Stomach (tissue), 9 donors: ENCODE measurements around the gene STXBP3. TPM values are rescaled to one million over a fixed set of nuclear protein-coding genes. Genes with fewer than 3 reads are reported as not detected.

ENCODE experiments used
- DNase-seq, 2 donors: peaks; one replicate each; pipeline versions ENCODE4 v3.0.0 to v3.0.0-alpha.2; 2013 to 2019
- H3K27ac ChIP-seq, 5 donors: fragments of 200-600 bp in 4 of 5; sonication (generic) in 4 of 5; one replicate each; pipeline ENCODE4 v1.5.1; 2013 to 2019; ENCODE audit warnings: mild to moderate bottlenecking in 1 of 5, moderate library complexity in 1 of 5
- H3K27me3 ChIP-seq, 3 donors: fragments of 200-600 bp; sonication (generic); one replicate each; pipeline ENCODE4 v1.5.1; 2017 to 2019; ENCODE audit warnings: mixed run types in 1 of 3
- H3K36me3 ChIP-seq, 4 donors: fragments of 200-600 bp; sonication (generic); 1 replicate in 3 of 4; 2 replicates in 1 of 4; pipeline ENCODE4 v1.5.1; 2016 to 2019
- H3K4me1 ChIP-seq, 4 donors: fragments of 200-600 bp; sonication (generic); one replicate each; pipeline ENCODE4 v1.5.1; 2016 to 2019
- H3K4me3 ChIP-seq, 4 donors: fragments of 200-600 bp; sonication (generic) in 3 of 4; one replicate each; pipeline ENCODE4 v1.5.1; 2016 to 2019; ENCODE audit warnings: mild to moderate bottlenecking in 1 of 4
- H3K9me3 ChIP-seq, 4 donors: fragments of 200-600 bp; sonication (generic); one replicate each; pipeline ENCODE4 v1.5.1; 2016 to 2019
- CTCF ChIP-seq, 7 experiments: fragments of 450-650 bp in 4 of 7; fragments of 200-600 bp in 3 of 7; sonication (generic) in 3 of 7; IDR thresholded peaks; one replicate each; pipeline ENCODE4 v1.5.1; 2016 to 2019; ENCODE audit warnings: antibody characterized with exemption in 7 of 7, control low read depth in 2 of 7, mild to moderate bottlenecking in 1 of 7
- EP300 ChIP-seq: sonication (generic); formaldehyde crosslinking; IDR thresholded peaks from one replicate; pipeline ENCODE4 v1.6.1; 2017; ENCODE audit warnings: antibody characterized with exemption
- POLR2A ChIP-seq, 4 donors: fragments of 450-650 bp; IDR thresholded peaks; one replicate each; pipeline ENCODE4 v1.6.1; 2016; ENCODE audit warnings: antibody characterized with exemption in 4 of 4, control low read depth in 2 of 4, mild to moderate bottlenecking in 1 of 4, moderate library complexity in 1 of 4
- POLR2AphosphoS5 ChIP-seq, 3 donors: sonication (generic); formaldehyde crosslinking; IDR thresholded peaks; one replicate each; pipeline ENCODE4 v1.6.1; 2016; ENCODE audit warnings: antibody characterized with exemption in 3 of 3
- WGBS, 5 donors: extraction: QIAGEN DNeasy Blood & Tissue Kit in 3 of 5; methylation state at CpG; one replicate each; pipeline versions ENCODE4 v1.1.5 to v1.1.7; 2013 to 2018; 5-methylcytosine and 5-hydroxymethylcytosine counted together
- intact Hi-C: fragments of 100-400 bp; cut with DNase I; formaldehyde crosslinking; loops from one replicate; pipeline ENCODE4 v1.15.1; 2023; ENCODE audit warnings: low total_unique reads
- polyA plus RNA-seq, 3 donors: library from polyadenylated mRNA; stranded (reverse); fragments of 200-250 nt; gene quantifications; one replicate each; pipeline ENCODE4 v1.2.3, GENCODE V29; 2013
- total RNA-seq, 5 donors: library from RNA; depleted of rRNA; stranded (reverse); fragments of >200 nt; gene quantifications; one replicate each; pipeline versions ENCODE4 v1.1.0 to v1.2.3, GENCODE V29; 2014 to 2016
- donor health status: healthy with polysubstance abuse.
- donor health status: Bipolar disorder and iron deficiency.
- donor health status: healthy.

STXBP3 gene
- total and polyA plus RNA-seq, 8 donors, result 11.7 to 170 (median 30.8) TPM

GRCh38 chr1:108799001-108799400 lies 52.5 kb downstream of the STXBP3 start:
- Histone ChIP-seq H3K4me1 (no peaks in the 10 kb centered on the region), H3K27ac (no peak overlapping the region), H3K4me3 (no peak overlapping the region), H3K9me3 (no peaks in the 10 kb centered on the region), H3K27me3 (no peaks in the 10 kb centered on the region), H3K36me3 (peaks cover 38 to 100% (median 97%) of the 10 kb centered on the region in 4 donors)
- 89 to 95% (median 93%) methylated on average over 1 of the region's 1 CpG for WGBS, 5 donors
- TF ChIP-seq POLR2AphosphoS5 (IDR thresholded peaks at IDR 0.05), result no peak
- no peak for TF ChIP-seq EP300
- TF ChIP-seq CTCF (IDR thresholded peaks at IDR 0.05), result no peak
- TF ChIP-seq POLR2A (IDR thresholded peaks at IDR 0.05), result no peak
- DNase-seq, result no peak
- intact Hi-C loops, result no loop called here

DNA sequence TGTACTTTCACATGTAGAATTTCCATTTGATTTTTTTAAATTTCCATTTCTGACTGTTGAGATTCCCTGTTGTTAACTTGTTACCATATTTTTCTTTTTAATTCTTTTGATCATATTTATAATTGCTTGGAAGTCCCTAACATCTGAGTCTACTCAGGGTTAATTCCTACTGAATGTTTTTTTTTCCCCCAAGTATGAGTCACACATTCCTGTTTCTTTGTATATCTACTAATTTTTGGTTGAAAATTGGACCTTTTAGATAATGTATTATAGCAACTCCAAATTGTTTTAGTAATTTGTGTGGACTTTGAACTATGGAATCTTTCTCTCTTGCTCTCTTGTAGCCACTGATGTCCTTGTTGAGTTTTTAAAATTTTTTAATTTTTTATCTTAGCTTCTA lies 54.6 kb downstream of the STXBP3 start:
- H3K4me1 ChIP-seq, result no peaks in the 10 kb centered on the region
- no peak overlapping the region for H3K4me3 ChIP-seq
- peaks cover 28 to 97% (median 94%) of the 10 kb centered on the region in 4 donors for H3K36me3 ChIP-seq
- no peaks in the 10 kb centered on the region for H3K9me3 ChIP-seq
- TF ChIP-seq CTCF (IDR thresholded peaks at IDR 0.05) (no peak), POLR2AphosphoS5 (IDR thresholded peaks at IDR 0.05) (no peak), POLR2A (IDR thresholded peaks at IDR 0.05) (no peak), EP300 (no peak)
- no peaks in the 10 kb centered on the region for H3K27me3 ChIP-seq
- no peak for DNase-seq
- H3K27ac ChIP-seq, result no peak overlapping the region
- intact Hi-C loops, result no loop called here

DNA sequence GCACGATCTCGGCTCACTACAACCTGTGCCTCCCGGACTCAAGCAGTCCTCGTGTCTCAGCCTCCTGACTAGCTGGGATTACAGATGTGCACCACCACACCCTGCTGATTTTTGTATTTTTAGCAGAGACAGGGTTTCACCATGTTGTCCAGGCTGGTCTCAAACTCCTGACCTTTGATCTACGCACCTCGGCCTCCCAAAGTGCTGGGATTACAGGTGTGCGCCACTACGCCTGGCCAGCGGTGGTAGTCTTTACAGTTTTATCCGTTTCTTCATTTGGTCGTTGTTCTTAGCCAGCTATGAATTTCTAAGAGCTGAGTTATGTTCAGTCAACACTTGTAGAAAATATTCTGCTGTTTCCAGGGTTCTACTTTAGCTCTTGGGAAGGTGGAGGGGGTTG lies 57.1 kb downstream of the STXBP3 start:
- DNase-seq, result no peak
- no peaks in the 10 kb centered on the region for H3K4me1 ChIP-seq
- H3K9me3 ChIP-seq, result no peaks in the 10 kb centered on the region
- TF ChIP-seq EP300 (no peak), CTCF (IDR thresholded peaks at IDR 0.05) (no peak), POLR2A (IDR thresholded peaks at IDR 0.05) (no peak), POLR2AphosphoS5 (IDR thresholded peaks at IDR 0.05) (no peak)
- H3K4me3 ChIP-seq, result no peak overlapping the region
- H3K36me3 ChIP-seq, result peaks cover 23 to 97% (median 93%) of the 10 kb centered on the region in 4 donors
- intact Hi-C loops, result no loop called here
- WGBS, 5 donors, result 94 to 97% (median 96%) methylated on average over 11 of the region's 11 CpGs
- no peaks in the 10 kb centered on the region for H3K27me3 ChIP-seq
- H3K27ac ChIP-seq, result no peak overlapping the region

DNA sequence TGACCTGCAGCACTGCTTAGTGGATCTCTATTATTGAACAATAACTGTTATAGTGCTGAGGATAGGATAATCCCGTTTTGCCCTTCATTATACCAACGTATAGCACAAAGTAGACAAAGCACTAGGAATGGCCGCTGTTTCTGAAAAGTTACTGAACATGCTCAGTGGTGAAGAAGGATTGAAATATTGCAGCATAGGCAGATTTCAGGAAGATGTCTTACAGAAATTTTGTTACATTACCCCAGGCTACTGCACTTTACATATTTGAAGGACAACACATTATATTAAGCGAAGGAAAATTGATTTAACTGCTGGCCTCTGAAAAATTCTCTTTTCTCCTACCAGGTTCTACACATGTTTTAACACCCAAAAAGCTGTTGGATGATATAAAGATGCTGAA lies 62.0 kb downstream of the STXBP3 start:
- Histone ChIP-seq H3K4me1 (no peaks in the 10 kb centered on the region), H3K27ac (no peak overlapping the region), H3K9me3 (no peaks in the 10 kb centered on the region), H3K4me3 (no peak overlapping the region), H3K27me3 (no peaks in the 10 kb centered on the region), H3K36me3 (peaks cover 16 to 75% (median 68%) of the 10 kb centered on the region in 4 donors)
- intact Hi-C loops, result no loop called here
- 89 to 94% (median 93%) methylated on average over 4 of the region's 4 CpGs for WGBS, 5 donors
- TF ChIP-seq POLR2AphosphoS5 (IDR thresholded peaks at IDR 0.05), result no peak
- TF ChIP-seq POLR2A (IDR thresholded peaks at IDR 0.05), result no peak
- TF ChIP-seq CTCF (IDR thresholded peaks at IDR 0.05), result no peak
- no peak for TF ChIP-seq EP300
- DNase-seq, result no peak
